ENCODE data around the gene ALDH1B1. TPM values are rescaled to one million over a fixed set of nuclear protein-coding genes. Genes with fewer than 3 reads are reported as not detected.

Gene ALDH1B1
- total and polyA plus RNA-seq, 10 of the 15 experiments (the other 5 are each of a cell fraction or from before 2014, with no cell fraction given): 8.6 to 38.5 (median 30.9) TPM

GRCh38 chr9:38443181-38443580 lies 50.7 kb downstream of the ALDH1B1 start:
- in situ Hi-C loops (cut with MboI): no loop called here
- no peak for TF ChIP-seq ZBTB40 (IDR thresholded peaks at IDR 0.05; ENCODE audit: borderline replicate concordance)
- TF ChIP-seq MYC (IDR thresholded peaks at IDR 0.05; ENCODE audit: insufficient read depth, insufficient read length, insufficient replicate concordance, low read length, severe bottlenecking): no peak
- no peak for TF ChIP-seq ZNF217 (IDR thresholded peaks at IDR 0.05)
- Histone ChIP-seq H3K9ac (ENCODE audit: control insufficient read depth, insufficient read depth, low read length) (no peak overlapping the region), H4K20me1 (ENCODE audit: control insufficient read depth, insufficient read depth) (no peaks in the 10 kb centered on the region), H3K36me3 (ENCODE audit: control insufficient read depth in 2 of 2, insufficient read depth in 2 of 2, low read length in 1 of 2) (no peaks in the 10 kb centered on the region), H3K4me3 (no peak overlapping the region), H3K79me2 (ENCODE audit: control insufficient read depth, insufficient read depth, low read length) (no peaks in the 10 kb centered on the region), H3K9me3 (replicated peaks; ENCODE audit: control insufficient read depth, insufficient read depth, low read length) (no peaks in the 10 kb centered on the region), H3K27me3 (replicated peaks in 1 of 2; ENCODE audit: control insufficient read depth in 2 of 2, insufficient read depth in 2 of 2, low read length in 1 of 2) (no peaks in the 10 kb centered on the region; a peak in 1 of 4 replicates), H2AFZ (ENCODE audit: control insufficient read depth, low read depth, low read length) (no peak overlapping the region), H3K4me2 (ENCODE audit: control insufficient read depth, insufficient read depth) (no peak overlapping the region), H3K4me1 (ENCODE audit: control insufficient read depth, insufficient read depth, low read length) (peaks cover 4% of the 10 kb centered on the region; the same call in 1 of the 2 replicates), H3K27ac (ENCODE audit: control insufficient read depth, insufficient read depth) (no peak overlapping the region)
- no peak for DNase-seq (ENCODE audit: low read depth, low spot score)
- intact Hi-C loops (cut with micrococcal nuclease; ENCODE audit: unreplicated experiment): loop anchor here (10.0 kb wide), 1 partner anchor 72 kb away; no protein-coding TSS in a partner anchor
- no TSS peak for BruUV-seq (replicated peaks)
- 51% methylated on average over 7 of the region's 7 CpGs for WGBS (ENCODE audit: insufficient coverage, insufficient replicate concordance, low lambda C conversion rate, missing lambda C conversion rate)
- ATAC-seq: no peak
- CTCF ChIA-PET: interaction anchor here (0.8 to 3.8 kb wide), 3 partner anchors 8 to 11 kb away, joined by 3 to 13 read pairs (median 5); no protein-coding TSS in a partner anchor
- RAD21 ChIA-PET (ENCODE audit: unreplicated experiment): no interaction called here
- no peak for FAIRE-seq
- SMC1A ChIA-PET (ENCODE audit: uncharacterized antibody, unreplicated experiment): interaction anchor here (1.0 to 2.8 kb wide), 2 partner anchors 10 to 30 kb away, joined by 4 to 16 read pairs; no protein-coding TSS in a partner anchor
- POLR2A ChIA-PET: no interaction called here
